ENCODE data around the gene HS6ST1. TPM values are rescaled to one million over a fixed set of nuclear protein-coding genes. Genes with fewer than 3 reads are reported as not detected.

HS6ST1 gene
- total and polyA plus RNA-seq, 12 donors, result 20.5 to 262 (median 97.1) TPM

DNA sequence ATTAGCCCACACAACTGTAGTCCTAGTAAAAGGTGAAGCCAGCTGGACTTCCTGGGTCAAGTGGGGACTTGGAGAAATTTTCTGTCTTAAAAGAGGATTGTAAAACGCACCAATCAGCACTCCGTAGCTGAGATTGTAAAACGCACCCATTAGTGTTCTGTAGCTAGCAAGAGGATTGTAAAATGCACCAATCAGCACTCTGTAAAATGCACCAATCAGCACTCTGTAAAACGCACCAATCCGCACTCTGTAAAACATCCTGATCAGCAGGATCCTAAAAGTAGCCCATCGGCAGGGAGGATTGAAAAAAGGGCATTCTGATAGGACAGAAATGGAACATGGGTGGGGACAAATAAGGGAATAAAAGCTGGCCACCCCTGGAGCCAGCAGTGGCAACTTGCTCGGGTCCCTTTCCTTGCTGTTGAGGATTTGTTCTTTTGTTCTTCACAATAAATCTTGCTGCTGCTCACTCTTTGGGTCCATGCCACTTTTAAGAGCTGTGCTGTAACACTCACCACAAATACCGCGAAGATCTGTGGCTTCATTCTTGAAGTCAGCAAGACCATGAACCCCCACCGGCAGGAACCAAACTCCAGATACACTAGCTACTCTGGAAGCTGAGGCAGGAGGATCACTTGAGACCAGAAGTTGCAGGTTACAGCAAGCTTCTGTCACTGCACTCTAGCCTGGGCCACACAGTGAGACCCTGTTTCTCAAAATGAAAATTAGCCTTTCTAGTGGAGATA, 102.6 kb downstream of the HS6ST1 start:
- Histone ChIP-seq H3K9me3 (replicated peaks in 1 of 3) (no peaks in the 10 kb centered on the region), H3K27me3 (no peaks in the 10 kb centered on the region), H3K4me3 (no peak overlapping the region), H3K4me1 (replicated peaks in 1 of 2) (no peaks in the 10 kb centered on the region), H3K36me3 (replicated peaks in 1 of 2) (no peaks in the 10 kb centered on the region), H3K27ac (no peak overlapping the region)
- intact Hi-C loops (cut with DNase I), result no loop called here
- WGBS, 4 donors, result 74 to 85% (median 81%) methylated on average over 9 to 10 of the region's 10 CpGs
- TF ChIP-seq, protein P1, sequence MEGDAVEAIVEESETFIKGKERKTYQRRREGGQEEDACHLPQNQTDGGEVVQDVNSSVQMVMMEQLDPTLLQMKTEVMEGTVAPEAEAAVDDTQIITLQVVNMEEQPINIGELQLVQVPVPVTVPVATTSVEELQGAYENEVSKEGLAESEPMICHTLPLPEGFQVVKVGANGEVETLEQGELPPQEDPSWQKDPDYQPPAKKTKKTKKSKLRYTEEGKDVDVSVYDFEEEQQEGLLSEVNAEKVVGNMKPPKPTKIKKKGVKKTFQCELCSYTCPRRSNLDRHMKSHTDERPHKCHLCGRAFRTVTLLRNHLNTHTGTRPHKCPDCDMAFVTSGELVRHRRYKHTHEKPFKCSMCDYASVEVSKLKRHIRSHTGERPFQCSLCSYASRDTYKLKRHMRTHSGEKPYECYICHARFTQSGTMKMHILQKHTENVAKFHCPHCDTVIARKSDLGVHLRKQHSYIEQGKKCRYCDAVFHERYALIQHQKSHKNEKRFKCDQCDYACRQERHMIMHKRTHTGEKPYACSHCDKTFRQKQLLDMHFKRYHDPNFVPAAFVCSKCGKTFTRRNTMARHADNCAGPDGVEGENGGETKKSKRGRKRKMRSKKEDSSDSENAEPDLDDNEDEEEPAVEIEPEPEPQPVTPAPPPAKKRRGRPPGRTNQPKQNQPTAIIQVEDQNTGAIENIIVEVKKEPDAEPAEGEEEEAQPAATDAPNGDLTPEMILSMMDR (IDR thresholded peaks at IDR 0.05), result no peak
- TF ChIP-seq POLR2A (IDR thresholded peaks at IDR 0.05), result no peak
- DNase-seq, result no peak

Small RNA genes within 50 kb of the gene (small RNA-seq; reads per million reads assigned to genes)
- gene RF00019, result 0 reads per million in 2 donors

Other genes starting within 250 kb of the HS6ST1 start
- gene UGGT1, start 227.7 kb downstream of the HS6ST1 start, total RNA-seq, result 10 to 100 TPM; 32.0 to 67.5 (median 43.2) TPM
- gene UGGT1, start 227.7 kb downstream of the HS6ST1 start, polyA plus RNA-seq, result 10 to 100 TPM in 1 of 3 donors, 1 to 10 TPM in 2; 6.6 to 45.2 (median 6.8) TPM

Data from adrenal gland (tissue), 12 donors.